Ishikawa (cell line): ENCODE data around the gene HIGD2A.

Experiments
- CEBPB ChIP-seq: IDR thresholded peaks from 2 replicates; pipeline ENCODE4 v1.6.1; 2012
- CREB1 ChIP-seq: IDR thresholded peaks from 2 replicates; pipeline ENCODE4 v1.6.1; 2012; ENCODE audit warnings: low read depth
- EGR1 ChIP-seq: IDR thresholded peaks from 2 replicates; pipeline ENCODE4 v1.6.1; 2012
- EP300 ChIP-seq: IDR thresholded peaks from 2 replicates; pipeline ENCODE4 v1.6.1; 2012; ENCODE audit warnings: borderline replicate concordance
- FOXM1 ChIP-seq: IDR thresholded peaks from 2 replicates; pipeline ENCODE4 v1.6.1; 2012; ENCODE audit warnings: low read depth, borderline replicate concordance
- NFIC ChIP-seq: IDR thresholded peaks from 2 replicates; pipeline ENCODE4 v1.6.1; 2012
- RAD21 ChIP-seq: IDR thresholded peaks from 2 replicates; pipeline ENCODE4 v1.6.1; 2012; ENCODE audit warnings: low read depth
- REST ChIP-seq: IDR thresholded peaks from 2 replicates; pipeline ENCODE4 v1.6.1; 2012; ENCODE audit warnings: low read depth, mild to moderate bottlenecking
- TAF1 ChIP-seq: IDR thresholded peaks from 2 replicates; pipeline ENCODE4 v1.6.1; 2012; ENCODE audit warnings: low read depth, mild to moderate bottlenecking
- TCF12 ChIP-seq: IDR thresholded peaks from 2 replicates; pipeline ENCODE4 v1.6.1; 2012; ENCODE audit warnings: low read depth
- TEAD4 ChIP-seq: IDR thresholded peaks from 2 replicates; pipeline ENCODE4 v1.6.1; 2012
- YY1 ChIP-seq: IDR thresholded peaks from 2 replicates; pipeline ENCODE4 v1.6.1; 2012; ENCODE audit warnings: low read depth
- ZBTB7A ChIP-seq: IDR thresholded peaks from 2 replicates; pipeline ENCODE4 v1.6.1; 2012; ENCODE audit warnings: low read depth
- TF ChIP-seq, protein P1 (sequence below): IDR thresholded peaks from 2 replicates; pipeline ENCODE4 v1.6.1; 2012
- TF ChIP-seq, protein P2 (sequence below): IDR thresholded peaks from 2 replicates; pipeline ENCODE4 v1.6.1; 2012

Gene HIGD2A

GRCh38 chr5:176373100-176373818 lies 15.3 kb upstream of the HIGD2A start:
- TF ChIP-seq, protein P1, sequence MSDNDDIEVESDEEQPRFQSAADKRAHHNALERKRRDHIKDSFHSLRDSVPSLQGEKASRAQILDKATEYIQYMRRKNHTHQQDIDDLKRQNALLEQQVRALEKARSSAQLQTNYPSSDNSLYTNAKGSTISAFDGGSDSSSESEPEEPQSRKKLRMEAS = no peak
- TF ChIP-seq CEBPB (no peak), YY1 (no peak), TEAD4 (no peak), EP300 (no peak), TCF12 (no peak), CREB1 (no peak), ZBTB7A (no peak)

DNA sequence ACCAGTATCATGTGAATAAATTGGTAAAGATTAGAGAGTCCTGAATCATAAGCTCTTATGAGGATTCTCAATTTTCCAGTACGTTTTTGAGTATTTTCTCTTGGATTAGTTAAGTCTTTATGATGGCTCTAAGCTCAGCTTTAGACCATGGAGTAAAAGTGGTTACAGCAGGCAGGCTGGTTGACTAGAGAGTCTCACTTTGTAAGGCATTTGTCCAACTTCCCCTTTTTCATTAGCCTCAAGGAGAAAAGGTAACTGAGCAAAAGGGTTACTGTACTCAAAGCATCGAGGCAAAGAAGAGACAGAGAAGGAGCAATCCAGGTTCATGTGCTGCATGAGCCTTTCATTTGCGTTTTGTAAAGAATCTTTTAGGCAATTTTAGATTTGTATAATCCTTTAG lies 8.7 kb upstream of the HIGD2A start:
- TF ChIP-seq TEAD4 = no peak
- no peak for TF ChIP-seq NFIC
- no peak for TF ChIP-seq CREB1

GRCh38 chr5:176381423-176381822 lies 7.1 kb upstream of the HIGD2A start:
- no peak for TF ChIP-seq REST

DNA sequence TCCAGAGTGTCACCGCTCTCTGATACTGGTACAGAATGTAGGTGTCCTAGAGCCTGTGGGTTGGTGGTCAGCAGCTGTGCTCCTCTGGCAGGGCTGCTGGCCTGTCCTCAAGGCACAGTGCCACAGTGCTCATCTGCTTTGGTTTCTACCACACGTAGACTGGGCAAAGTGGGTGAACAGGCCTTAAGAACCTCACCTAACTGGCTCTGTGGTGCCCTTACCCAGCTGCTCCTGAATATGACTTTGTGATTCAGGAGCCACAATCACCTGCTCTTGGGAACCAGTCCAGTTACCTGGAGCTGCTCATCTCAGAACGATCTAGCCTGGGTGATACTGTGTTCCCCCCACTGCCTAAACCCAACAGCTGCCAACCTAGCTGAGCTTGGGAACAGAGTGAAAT lies 6.6 kb upstream of the HIGD2A start:
- no peak for TF ChIP-seq TCF12

- TF ChIP-seq EP300 (no peak), NFIC (no peak), TEAD4 (no peak), YY1 (no peak), TCF12 (no peak), RAD21 (no peak), REST (no peak), CEBPB (no peak), ZBTB7A (no peak), CREB1 (no peak), TAF1 (no peak), EGR1 (no peak), FOXM1 (no peak)
- TF ChIP-seq, protein P1 = no peak
- TF ChIP-seq, protein P2, sequence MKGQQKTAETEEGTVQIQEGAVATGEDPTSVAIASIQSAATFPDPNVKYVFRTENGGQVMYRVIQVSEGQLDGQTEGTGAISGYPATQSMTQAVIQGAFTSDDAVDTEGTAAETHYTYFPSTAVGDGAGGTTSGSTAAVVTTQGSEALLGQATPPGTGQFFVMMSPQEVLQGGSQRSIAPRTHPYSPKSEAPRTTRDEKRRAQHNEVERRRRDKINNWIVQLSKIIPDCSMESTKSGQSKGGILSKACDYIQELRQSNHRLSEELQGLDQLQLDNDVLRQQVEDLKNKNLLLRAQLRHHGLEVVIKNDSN = no peak
These were observed 5.8 kb upstream of the HIGD2A start for GRCh38 chr5:176382721-176383120.

DNA sequence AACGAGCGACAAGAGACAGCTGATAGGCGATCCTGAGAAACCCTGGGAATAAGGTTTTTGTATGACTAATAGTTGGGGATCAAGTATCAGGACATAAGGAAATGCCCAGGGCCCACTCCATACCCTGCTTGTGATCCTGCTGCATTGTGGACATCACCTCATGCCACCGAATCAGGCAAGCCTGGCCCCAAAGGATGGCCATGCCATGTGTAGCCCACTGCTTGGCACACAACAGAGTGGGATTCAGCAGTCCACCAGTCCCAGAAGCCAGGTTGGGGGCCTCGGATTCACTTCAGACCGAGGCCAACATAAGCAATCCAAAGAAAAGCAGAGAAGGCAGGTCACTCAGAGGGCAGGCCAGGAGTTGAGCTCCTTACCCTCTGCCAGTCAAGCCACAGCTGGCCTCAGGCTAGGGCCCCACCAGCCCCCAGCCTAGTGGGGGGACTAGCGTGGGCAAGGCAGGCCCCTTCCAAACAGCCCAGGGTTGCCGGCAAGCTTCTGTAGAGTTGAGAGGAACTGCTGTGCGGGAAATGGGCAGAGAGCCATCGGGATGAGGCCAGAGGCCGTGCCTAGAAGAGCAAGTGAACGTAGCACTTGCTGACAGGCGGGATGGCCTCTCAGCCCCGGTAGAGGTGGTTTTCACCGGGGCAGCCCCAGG lies 5.2 kb upstream of the HIGD2A start:
- TF ChIP-seq TEAD4 = no peak
- TF ChIP-seq, protein P1 = no peak
- no peak for TF ChIP-seq TCF12
- TF ChIP-seq NFIC = no peak
- no peak for TF ChIP-seq TAF1
- no peak for TF ChIP-seq ZBTB7A

DNA sequence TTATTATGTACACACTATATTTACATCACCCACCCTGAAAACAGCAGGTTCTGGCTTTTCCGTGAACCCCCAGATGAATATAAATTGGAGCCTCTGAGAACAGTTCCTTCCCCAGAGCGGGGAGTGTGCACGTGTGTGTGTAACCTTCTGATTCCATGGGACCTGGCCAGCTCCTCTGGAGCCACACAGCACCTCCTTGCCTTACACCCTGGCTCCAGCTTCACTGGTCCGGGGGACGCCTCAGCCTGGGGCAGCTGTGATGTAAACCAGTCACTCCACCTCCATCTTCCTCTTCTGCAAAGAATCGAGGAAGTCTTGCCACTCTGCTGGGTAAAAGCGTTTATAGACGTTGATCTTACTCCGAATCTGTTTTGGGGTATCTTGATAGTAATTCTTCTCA lies 4.6 kb upstream of the HIGD2A start:
- no peak for TF ChIP-seq NFIC
- TF ChIP-seq ZBTB7A = no peak
- TF ChIP-seq, protein P1 = no peak
- no peak for TF ChIP-seq YY1
- TF ChIP-seq RAD21 = no peak
- no peak for TF ChIP-seq TAF1
- no peak for TF ChIP-seq EGR1
